NCI-H774 (cell line): ENCODE data around the gene TRIM46.

Experiments used
- DNase-seq: peaks from one replicate; lab custom pipeline; 2025; lab: John Stamatoyannopoulos, UW

The TRIM46 gene

GRCh38 chr1:155173478-155174323, at the start of gene TRIM46:
TRIM46 (plus strand) TSS chr1:155173849; CDS start chr1:155173967, 118 bp downstream.
- peak; percentile 67 for DNase-seq

GRCh38 chr1:155124503-155125463, 48.9 kb upstream of the TRIM46 start:
- no peak for DNase-seq

GRCh38 chr1:155125511-155125945, 48.1 kb upstream of the TRIM46 start:
- DNase-seq, result no peak

GRCh38 chr1:155125946-155126555, 47.6 kb upstream of the TRIM46 start:
- no peak for DNase-seq

- DNase-seq, result no peak
These were observed 47.0 kb upstream of the TRIM46 start for GRCh38 chr1:155126556-155127104.

GRCh38 chr1:155127105-155127966, 46.3 kb upstream of the TRIM46 start, which contains the start of gene EFNA1:
EFNA1 (plus strand) TSS chr1:155127876; CDS start chr1:155127978, 102 bp downstream.
- peak; percentile 52 for DNase-seq

GRCh38 chr1:155127967-155128754, 45.5 kb upstream of the TRIM46 start:
- no peak for DNase-seq

- no peak for DNase-seq
These were observed 44.7 kb upstream of the TRIM46 start for GRCh38 chr1:155128755-155129473.

- no peak for DNase-seq
These were observed 43.2 kb upstream of the TRIM46 start for GRCh38 chr1:155130272-155131006.

- DNase-seq, result no peak
These were observed 42.4 kb upstream of the TRIM46 start for GRCh38 chr1:155131285-155131684.

GRCh38 chr1:155131856-155132255, 41.8 kb upstream of the TRIM46 start:
- no peak for DNase-seq

GRCh38 chr1:155133799-155134281, 39.8 kb upstream of the TRIM46 start:
- DNase-seq, result no peak

- DNase-seq, result no peak
These were observed 39.3 kb upstream of the TRIM46 start for GRCh38 chr1:155134322-155134721.

GRCh38 chr1:155134880-155135414, 38.7 kb upstream of the TRIM46 start:
- peak; percentile 66 for DNase-seq

GRCh38 chr1:155135415-155136028, 38.1 kb upstream of the TRIM46 start, which contains the start of gene SLC50A1:
SLC50A1 (plus strand) TSS chr1:155135852; CDS start chr1:155135912, 60 bp downstream.
- DNase-seq, result peak; percentile 92

- DNase-seq, result no peak
These were observed 36.9 kb upstream of the TRIM46 start for GRCh38 chr1:155136748-155137147.

- DNase-seq, result no peak
These were observed 36.3 kb upstream of the TRIM46 start for GRCh38 chr1:155137154-155137949.
